GM21367 (cell line): ENCODE results near the gene STAT1.
A peak's percentile ranks its signal among the peaks of the same experiment; 100 is the strongest.

Experiments
- ATAC-seq: cut with Tn5 transposase; IDR thresholded peaks from one replicate; pipeline ENCODE4 v1.9.1; 2021; ENCODE audit not compliant: unreplicated experiment

Gene STAT1

GRCh38 chr2:191032588-191033429 is 18.8 kb upstream of the STAT1 start:
- ATAC-seq = no peak

GRCh38 chr2:191031256-191031655 is 17.3 kb upstream of the STAT1 start:
- no peak for ATAC-seq

- peak; percentile 96 for ATAC-seq
Observed at GRCh38 chr2:191030521-191031154, 16.7 kb upstream of the STAT1 start.

GRCh38 chr2:191029280-191029950 is 15.4 kb upstream of the STAT1 start:
- no peak for ATAC-seq

GRCh38 chr2:191026377-191026776 is 12.4 kb upstream of the STAT1 start:
- ATAC-seq = no peak

- ATAC-seq = no peak
Observed at GRCh38 chr2:191025135-191025534, 11.2 kb upstream of the STAT1 start.

GRCh38 chr2:191023235-191023679 is 9.3 kb upstream of the STAT1 start:
- ATAC-seq = no peak

- ATAC-seq = peak; percentile 5
Observed at GRCh38 chr2:191020742-191021381, 6.9 kb upstream of the STAT1 start.

GRCh38 chr2:191020221-191020741 is 6.3 kb upstream of the STAT1 start:
- peak; percentile 64 for ATAC-seq

- ATAC-seq = no peak
Observed at GRCh38 chr2:191019376-191019775, 5.4 kb upstream of the STAT1 start.

- no peak for ATAC-seq
Observed at GRCh38 chr2:191018643-191019119, 4.7 kb upstream of the STAT1 start.

- ATAC-seq = no peak
Observed at GRCh38 chr2:191018048-191018447, 4.1 kb upstream of the STAT1 start.

GRCh38 chr2:191015831-191016230 is 1.9 kb upstream of the STAT1 start:
- ATAC-seq = no peak

- no peak for ATAC-seq
Observed at GRCh38 chr2:191015239-191015638, 1.3 kb upstream of the STAT1 start.

GRCh38 chr2:191014653-191015020 is 666 bp upstream of the STAT1 start:
- no peak for ATAC-seq

- ATAC-seq = no peak
Observed at GRCh38 chr2:191013682-191013931, 364 bp downstream of the STAT1 start.

GRCh38 chr2:191012845-191013681 is 908 bp downstream of the STAT1 start:
- no peak for ATAC-seq

GRCh38 chr2:191012346-191012745 is 1.6 kb downstream of the STAT1 start:
- no peak for ATAC-seq

- ATAC-seq = no peak
Observed at GRCh38 chr2:191010887-191011885, 2.8 kb downstream of the STAT1 start.
